ENCODE measurements around the gene PLRG1. TPM values are rescaled to one million over a fixed set of nuclear protein-coding genes. Genes with fewer than 3 reads are reported as not detected.

PLRG1 gene
- total RNA-seq, 4 donors from 2014 or later = 39.2 to 54.7 (median 41.2) TPM

DNA sequence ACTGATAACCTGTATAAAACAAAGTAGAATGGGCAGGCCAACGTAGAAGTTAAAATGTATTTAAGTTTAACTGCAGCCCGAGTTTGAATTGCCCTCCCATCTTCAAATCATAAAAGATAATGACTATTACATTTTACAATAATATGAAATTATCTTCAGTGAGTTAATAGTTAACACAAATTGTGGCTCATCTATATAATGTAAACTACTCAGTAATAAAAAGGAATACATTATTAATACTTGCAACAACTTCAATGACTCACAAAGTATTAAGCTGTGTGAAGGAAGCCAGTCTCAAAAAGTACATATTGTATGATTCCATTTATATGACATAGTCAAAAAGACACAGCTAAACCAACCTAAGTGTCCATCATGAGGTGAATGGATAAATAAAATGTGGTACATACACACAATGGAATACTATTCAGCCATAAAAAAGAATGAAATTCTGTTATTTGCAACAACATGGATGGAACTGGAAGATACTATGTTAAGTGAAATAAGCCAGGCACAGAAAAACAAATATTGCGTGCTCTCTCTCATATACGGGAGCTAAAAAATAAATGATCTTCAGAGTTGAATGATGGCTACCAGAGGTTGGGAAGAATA, 7.8 kb downstream of the PLRG1 start:
- no peak for DNase-seq (ENCODE audit: low spot score)
- TF ChIP-seq, protein P1, sequence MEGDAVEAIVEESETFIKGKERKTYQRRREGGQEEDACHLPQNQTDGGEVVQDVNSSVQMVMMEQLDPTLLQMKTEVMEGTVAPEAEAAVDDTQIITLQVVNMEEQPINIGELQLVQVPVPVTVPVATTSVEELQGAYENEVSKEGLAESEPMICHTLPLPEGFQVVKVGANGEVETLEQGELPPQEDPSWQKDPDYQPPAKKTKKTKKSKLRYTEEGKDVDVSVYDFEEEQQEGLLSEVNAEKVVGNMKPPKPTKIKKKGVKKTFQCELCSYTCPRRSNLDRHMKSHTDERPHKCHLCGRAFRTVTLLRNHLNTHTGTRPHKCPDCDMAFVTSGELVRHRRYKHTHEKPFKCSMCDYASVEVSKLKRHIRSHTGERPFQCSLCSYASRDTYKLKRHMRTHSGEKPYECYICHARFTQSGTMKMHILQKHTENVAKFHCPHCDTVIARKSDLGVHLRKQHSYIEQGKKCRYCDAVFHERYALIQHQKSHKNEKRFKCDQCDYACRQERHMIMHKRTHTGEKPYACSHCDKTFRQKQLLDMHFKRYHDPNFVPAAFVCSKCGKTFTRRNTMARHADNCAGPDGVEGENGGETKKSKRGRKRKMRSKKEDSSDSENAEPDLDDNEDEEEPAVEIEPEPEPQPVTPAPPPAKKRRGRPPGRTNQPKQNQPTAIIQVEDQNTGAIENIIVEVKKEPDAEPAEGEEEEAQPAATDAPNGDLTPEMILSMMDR (IDR thresholded peaks at IDR 0.05) = no peak
- ATAC-seq (ENCODE audit: low FRiP score) = no peak

DNA sequence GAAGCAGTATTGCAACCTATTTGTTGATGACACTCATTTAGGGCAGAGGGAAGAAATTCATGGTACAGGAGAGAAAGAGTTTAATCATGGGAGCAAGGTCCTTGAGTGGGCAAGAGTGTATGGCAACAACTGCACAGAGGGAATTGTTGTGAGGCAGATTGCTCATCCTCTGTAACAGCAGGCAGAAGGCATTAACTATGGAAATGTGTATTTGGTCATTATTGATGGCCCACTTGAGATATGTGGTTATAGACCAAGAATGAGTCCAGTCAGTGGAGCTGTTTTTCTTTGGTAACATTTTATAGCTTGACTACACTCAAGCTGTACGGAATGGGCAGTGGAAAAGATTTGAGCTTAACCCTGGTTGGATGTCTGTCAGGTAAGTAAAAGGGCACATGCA, 15.9 kb downstream of the PLRG1 start:
- ATAC-seq (ENCODE audit: low FRiP score) (no peak), DNase-seq (ENCODE audit: low spot score) (no peak)
- TF ChIP-seq, protein P1 (IDR thresholded peaks at IDR 0.05) = no peak

DNA sequence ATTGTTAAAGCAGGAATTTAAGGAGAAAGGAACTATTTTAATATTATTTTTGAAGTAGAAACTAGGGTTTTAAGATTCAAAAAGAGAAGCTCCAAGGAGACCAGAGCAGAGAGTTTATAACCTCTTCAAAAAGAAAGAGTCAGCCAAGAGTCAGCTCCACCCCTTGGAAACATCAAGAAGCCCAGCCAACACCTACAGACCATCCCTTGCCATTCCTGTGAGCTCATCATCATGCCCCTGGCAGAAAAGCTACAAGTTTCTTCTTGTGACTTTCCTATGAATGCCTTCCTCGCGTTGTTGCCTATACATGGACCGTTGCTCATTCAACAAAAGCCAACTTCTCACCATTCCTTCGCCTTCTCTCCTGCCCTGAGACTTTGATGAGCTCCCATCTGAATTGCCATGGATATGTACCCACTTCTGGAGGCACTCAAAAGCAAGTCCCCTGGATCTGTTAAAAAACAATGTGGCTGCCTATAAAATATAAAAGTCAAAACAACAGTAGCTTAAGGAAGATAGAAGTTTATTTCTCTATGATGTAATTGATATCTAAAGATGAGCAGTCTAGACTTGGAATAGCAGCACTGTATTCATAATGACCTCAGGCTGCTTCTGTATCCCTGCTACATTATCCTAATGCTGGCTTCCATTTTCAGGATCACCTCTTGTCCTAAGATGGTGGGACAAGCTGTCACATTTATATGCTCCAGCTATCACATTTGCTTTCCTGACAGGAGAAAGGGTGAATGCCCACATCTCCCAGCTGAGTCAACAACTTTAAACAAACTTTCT, 20.3 kb downstream of the PLRG1 start:
- TF ChIP-seq, protein P1 (IDR thresholded peaks at IDR 0.05) = no peak
- ATAC-seq (ENCODE audit: low FRiP score) = peak; percentile 83
- DNase-seq (ENCODE audit: low spot score) = no peak

DNA sequence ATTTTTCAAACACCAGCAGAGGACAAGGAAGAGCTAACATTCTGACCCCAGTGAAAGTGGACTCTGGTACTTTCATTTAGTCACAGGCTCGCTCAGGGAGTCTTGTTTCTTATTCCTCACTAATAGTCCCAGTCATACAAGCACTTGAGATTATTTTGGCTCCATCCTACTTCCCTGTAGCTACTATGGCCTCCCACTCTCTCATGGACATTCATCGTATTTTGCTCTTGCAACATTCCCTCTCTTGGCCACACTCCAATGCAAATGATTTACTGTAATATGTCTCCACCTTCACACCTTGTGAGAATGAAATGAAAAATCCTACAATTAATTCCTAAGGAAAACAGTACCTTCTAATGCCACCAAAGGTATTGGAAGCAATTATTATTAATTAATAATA, 21.3 kb downstream of the PLRG1 start:
- TF ChIP-seq, protein P1 (IDR thresholded peaks at IDR 0.05) = no peak
- peak; percentile 87 for ATAC-seq (ENCODE audit: low FRiP score)
- no peak for DNase-seq (ENCODE audit: low spot score)

DNA sequence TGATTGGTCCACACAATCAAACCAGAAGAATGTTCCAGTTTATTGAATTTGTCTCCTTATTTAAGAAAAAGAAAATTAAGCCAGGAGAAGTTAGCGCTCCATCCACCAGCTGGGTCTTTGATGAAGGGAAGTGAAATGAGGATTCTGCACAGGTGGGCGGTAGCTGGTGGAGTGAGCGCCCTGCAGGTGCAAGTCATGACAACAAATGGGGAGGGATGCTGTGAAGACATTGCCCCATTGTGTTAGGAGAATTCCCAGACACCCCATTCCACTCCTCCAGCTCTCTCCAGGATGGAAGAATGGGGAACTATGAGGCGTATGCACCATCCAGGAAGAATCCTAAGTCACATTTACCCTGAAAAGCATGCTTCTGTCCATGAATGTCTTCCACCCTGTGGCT, 22.9 kb downstream of the PLRG1 start:
- TF ChIP-seq, protein P1 (IDR thresholded peaks at IDR 0.05) = no peak
- ATAC-seq (ENCODE audit: low FRiP score) = no peak

DNA sequence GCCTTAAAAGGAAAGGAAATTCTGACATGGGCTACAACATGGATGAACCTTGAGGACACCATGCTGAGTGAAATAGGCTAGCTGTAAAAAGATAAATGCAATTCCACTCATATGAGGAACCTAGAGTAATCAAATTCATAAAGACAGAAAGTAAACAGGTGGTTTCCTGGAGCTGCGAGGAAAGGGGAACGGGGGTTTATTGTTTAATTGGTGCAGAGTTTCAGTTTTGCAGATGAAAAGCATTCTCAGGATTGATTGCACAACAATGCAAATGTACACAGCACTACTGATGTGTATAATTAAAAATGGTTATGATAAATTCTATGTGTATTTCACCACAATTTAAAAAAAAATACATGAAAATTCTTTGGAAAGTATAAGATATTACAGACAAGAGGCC, 24.0 kb downstream of the PLRG1 start:
- DNase-seq (ENCODE audit: low spot score) = no peak
- no peak for ATAC-seq (ENCODE audit: low FRiP score)
- TF ChIP-seq, protein P1 (IDR thresholded peaks at IDR 0.05) = no peak

More for the DNA sequence above, 22.9 kb downstream of the PLRG1 start:
- no peak for DNase-seq (ENCODE audit: low spot score)

DNA sequence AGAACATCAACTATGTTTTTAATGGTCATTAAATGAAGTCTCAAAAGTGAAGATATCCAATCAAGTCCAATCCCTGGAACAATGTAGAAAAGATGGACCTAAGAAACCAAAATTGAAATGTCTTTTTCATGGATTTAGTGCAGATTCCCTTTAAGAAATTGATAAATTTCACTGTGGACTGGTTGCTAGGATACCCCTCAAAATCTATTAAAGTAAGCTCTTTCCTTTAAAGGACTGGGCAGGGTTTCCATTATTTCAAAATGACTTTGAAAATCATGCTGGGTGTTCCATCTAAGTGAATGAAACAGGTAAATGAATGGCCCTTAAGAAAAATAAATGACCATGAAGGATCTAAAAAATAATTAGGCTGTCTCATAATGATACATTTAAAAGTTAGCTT, 28.6 kb downstream of the PLRG1 start:
- DNase-seq (ENCODE audit: low spot score) (no peak), ATAC-seq (ENCODE audit: low FRiP score) (no peak)
- TF ChIP-seq, protein P1 (IDR thresholded peaks at IDR 0.05) = no peak
